HG03064 (cell line): ENCODE data around the gene STUB1.

Experiments
- ATAC-seq: cut with Tn5 transposase; IDR thresholded peaks from one replicate; pipeline ENCODE4 v1.9.1; 2021; ENCODE audit warnings: low read depth; ENCODE audit not compliant: unreplicated experiment

STUB1 gene

DNA sequence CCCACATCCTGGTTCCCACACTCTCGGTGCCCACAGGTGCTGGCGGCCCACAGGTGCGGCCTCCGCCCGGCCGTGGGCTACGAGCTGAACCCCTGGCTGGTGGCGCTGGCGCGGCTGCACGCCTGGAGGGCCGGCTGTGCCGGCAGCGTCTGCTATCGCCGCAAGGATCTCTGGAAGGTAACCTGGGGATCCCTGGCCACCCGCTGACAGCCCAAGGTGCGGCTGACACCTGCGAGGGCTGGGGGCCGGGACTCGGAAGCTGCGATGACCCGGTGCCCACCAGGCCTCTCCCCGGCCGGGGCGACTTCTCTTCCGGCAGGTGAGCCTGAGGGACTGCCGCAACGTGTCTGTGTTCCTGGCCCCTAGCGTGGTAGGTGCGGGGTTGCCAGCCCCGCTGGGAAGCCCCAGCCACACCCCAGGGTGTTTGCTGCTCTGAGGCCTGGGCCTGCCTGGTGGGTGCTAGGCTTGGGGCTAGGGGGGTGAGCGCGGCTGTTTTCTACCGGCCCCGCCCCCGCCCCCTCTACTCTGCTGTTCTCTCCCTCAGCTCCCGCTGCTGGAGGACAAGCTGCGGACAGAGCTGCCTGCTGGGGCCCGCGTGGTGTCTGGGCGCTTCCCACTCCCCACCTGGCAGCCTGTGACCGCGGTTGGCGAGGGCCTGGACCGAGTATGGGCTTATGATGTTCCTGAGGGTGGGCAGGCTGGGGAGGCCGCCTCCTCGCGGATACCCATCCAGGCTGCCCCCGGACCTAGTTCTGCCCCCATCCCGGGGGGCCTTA lies 41.7 kb downstream of the STUB1 start:
- peak; percentile 6 for ATAC-seq

DNA sequence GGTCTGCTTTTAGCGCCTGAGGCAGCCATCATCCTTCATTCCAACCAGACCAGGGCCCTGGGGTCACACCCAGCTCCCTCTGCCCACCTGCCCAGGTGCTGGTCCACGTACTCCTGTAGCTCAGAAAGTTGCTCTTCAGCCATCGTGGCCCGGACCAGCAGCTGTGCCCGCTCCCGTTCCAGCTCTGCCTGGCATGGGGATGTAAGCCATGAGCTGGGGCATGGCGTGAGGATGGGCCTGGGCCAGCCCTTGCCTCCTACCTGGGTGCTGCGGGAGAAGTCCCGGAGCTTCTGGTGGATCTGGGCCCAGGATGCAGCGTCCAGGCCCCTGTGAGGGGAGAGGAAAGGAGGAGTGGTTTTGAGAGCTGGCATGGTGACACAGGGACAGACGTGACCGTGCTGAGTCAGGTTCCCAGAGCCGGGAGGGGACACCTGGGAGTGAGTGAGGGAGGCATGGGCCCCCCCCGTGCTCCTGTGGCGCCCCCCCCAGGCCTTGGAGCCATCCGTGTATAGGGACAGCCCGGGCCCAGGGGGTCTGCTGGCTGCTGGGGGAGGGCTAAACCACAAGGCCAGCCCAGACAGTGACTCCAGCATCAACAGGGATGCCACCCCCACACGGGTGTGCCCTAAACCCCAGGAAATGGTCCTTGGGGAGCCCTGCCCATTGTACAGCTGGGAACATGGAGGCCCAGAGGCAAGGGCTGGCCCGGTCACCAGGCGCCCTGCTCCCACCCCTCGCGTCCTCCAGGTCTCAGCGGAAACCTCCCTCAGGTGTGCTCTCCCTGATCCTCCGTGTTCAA lies 42.8 kb downstream of the STUB1 start:
- ATAC-seq = no peak

DNA sequence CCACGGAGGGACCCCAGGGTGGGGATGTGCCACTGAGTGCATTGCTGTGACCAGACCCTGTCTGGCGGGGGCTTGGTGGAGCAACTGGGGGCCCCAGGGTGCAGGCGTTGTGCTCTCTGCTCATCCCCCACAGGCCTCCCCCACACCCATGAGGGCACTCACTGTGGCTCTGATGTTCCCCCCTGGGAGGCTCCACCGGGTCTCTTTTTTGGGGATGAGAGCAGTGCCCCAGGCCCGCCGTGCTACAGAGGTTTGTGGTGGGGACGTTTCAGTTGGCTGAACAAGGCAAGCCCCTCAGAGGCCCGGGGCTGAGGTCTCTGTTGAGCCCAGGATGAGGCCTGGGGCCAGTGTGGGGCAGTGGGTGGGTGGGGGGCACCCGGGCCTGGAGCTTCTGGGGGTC lies 43.5 kb downstream of the STUB1 start:
- no peak for ATAC-seq

DNA sequence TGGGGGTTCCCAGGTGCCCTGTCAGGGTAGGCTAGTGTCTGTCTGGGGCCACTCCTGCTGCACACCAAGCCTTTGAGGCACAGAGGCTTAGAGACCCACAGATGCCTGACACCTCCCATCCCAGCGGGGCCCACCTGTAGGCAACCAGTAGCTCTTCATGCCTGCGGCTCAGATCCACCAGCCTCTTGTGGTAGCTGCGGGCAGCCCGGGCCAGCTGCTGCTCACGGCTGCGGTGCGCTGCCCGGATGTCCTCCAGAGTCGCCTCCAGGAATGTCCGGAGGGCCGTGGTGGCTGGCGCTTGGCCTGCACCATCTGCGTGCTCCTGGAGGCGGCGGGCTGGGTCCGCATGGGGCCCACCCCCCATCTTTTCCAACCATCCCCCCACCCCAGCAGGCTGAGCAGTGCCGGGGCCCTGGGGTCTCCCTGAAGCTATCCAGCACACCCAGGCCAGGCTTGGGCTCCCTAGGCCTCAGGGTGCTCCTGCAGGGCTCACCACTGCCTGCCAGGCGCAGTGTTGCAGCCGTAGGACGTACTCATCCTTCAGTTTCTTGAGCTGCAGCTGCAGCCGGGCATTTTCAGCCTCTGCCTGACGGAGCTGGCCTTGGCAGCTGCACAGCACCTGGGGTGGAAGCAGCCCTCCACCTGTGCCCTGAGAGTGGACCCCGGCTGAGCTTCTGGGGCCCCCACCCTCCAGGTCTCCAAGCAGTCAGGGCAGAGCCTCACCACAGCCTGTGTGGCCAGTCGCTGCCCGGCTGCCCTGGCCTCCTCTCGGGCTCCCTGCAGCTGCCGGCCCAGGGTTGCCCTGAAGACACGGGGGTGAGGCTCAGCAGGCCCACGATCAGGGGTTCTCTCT lies 44.2 kb downstream of the STUB1 start:
- ATAC-seq = no peak

DNA sequence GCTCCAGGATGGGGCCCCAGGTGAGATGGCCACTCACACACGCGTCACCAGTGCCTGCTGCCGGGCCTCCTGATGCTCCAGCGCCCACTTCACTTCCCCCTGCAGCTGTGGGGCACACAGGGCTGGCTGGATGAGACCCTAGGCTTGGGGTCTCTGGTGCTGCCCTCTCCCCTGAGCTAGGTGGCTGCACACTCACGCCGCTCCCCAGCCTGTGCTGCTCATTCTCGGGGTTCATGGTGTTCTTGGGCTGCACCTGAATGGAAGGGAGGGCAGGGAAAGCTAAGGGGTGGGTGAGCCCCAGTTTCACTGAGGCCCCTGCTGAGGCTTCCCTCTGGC lies 44.8 kb downstream of the STUB1 start:
- no peak for ATAC-seq

DNA sequence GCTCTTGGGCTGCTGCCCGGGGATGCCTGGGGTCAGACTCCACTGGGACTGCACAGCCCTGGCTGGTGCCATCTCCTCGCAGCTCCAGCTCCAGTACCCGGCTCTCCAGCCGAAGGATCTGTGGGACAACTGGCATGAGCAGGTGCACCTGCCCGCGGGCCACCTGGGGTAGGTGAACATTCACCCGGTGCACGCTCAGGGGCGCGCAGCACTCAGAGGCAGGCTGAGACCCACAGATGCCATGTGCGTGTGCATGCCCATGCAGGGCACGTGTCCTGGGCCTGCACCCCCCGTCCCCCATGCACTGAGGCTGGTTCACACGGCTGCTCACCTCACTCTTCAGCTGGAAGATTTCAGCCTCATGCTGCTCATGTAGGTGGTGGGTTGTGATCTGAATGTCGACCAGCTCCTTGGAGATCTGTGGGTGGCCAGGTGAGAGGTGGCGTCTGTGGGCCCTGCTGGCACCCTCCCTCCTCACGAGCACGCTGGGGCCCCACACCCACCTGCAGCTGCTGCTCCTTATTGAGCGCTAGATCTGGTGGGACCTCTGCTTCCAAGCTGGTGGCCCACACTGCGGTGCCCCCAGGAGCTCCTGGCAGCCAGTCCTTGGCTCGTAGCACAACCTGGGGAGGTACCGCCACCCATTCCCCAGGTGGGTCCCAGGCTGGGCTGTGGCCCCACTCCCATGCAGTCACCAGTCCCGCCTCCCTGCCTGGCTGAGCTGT lies 45.4 kb downstream of the STUB1 start:
- ATAC-seq = no peak

DNA sequence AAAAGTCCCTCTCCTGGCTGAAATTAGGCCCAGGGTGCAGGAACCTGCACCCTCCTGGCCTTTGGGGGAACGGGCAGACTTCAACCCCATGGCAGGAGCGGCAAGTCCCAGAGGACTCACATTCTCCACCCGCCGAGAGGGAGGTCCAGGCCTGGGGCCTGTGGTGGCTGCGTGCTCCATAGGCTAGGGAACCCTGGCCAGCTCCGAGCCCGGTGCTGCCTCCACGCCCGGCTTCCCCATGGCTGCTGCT lies 45.9 kb downstream of the STUB1 start:
- ATAC-seq = no peak

DNA sequence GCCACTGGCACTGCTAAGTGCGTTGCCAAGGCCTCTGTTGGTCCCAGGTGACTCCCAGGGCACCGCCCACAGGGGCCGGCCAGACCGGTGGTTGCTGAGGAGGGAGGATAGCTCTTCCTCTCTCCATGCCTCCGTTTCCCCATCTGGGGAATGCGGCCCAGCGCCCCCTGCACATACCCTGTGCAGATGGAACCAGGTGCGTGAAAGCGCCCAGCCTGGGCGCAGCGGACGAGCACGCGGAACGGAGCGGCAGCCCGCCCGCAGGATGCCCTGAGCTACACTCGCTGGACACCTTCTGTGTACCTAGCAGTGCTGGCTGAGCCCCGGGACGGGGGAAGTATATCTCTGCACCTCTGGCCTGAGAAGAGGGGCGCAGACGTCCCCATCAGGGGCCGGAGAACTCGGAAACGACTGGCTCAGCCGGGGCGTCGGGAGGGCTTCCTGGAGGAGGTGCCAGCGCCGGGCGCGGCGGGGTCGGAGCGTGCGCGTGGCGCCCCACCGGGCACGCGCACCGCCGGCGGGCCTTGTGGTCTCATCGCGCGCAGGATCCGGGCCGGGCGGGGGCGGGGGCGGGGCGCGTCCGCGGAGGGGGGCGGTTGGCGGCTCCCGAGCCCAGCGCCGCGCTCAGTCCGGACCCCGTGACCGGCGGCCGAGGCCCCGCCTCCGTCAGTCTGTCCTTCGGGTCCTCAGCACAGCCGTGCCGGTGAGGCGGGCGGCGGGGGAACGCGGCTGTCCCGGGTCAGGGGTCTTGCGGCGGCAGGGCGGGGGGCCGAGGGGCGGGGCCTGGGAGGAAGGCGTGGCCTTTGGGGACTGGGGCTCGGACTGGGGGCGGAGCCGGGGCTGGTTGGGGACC lies 46.5 kb downstream of the STUB1 start, which contains the start of the genes CCDC78 and HAGHL:
Gene CCDC78 (minus strand): TSS at position 6 of the 853 bp plus-strand sequence. CDS start 76 bp downstream, outside the sequence.
Gene HAGHL (plus strand): TSS at position 669 of the 853 bp plus-strand sequence. CDS start 404 bp downstream, outside the sequence.
- no peak for ATAC-seq

DNA sequence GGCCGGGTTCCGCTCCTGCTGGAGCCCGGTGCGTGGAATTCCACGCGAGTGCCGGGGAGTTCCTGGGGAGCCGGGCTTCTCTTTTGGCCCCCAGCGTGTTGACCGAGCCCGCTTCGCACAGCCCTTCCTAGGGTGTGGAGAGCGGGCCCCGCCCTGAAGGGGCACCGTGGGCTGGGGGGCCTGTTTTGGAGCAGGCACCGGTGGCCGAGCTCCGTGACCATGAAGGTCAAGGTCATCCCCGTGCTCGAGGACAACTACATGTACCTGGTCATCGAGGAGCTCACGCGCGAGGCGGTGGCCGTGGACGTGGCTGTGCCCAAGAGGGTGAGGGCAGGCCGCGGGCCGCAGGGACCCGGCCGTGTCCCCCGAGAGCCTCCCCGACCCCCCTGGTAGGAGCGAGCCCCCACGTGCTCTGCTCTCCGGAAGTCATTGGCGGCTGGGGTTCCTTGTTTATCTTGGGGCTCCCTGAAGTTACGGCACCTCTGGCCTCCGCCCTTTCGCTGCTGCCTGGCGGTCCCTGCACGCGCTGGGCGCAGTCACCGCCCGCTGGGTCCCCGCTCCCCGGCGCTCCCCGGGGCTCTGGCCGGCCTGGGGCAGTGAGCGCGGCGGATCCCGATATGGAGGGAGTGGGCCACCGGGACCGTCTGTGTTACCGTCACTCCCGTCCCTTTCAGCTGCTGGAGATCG lies 47.2 kb downstream of the STUB1 start:
- ATAC-seq = no peak

DNA sequence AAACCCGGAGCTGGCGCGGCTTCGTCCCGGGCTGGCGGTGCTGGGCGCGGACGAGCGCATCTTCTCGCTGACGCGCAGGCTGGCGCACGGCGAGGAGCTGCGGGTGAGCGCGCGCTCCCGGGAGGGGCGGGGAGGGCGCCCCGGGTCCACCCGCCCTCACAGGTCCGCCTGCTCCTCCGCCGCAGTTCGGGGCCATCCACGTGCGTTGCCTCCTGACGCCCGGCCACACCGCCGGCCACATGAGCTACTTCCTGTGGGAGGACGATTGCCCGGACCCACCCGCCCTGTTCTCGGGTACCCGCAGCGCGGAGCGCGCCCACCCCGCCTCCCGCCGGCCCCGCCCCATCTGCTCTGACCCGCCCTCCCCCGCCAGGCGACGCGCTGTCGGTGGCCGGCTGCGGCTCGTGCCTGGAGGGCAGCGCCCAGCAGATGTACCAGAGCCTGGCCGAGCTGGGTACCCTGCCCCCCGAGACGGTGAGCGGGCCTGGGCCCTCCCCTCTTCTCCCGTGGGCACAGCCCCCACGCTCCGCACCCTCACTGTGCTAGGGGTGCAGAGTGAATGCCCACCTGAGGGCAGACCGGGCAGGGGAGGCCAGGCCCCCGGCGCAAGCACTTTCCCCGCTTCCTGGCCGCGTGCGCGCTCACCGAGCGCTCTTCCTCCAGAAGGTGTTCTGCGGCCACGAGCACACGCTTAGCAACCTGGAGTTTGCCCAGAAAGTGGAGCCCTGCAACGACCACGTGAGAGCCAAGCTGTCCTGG lies 48.1 kb downstream of the STUB1 start:
- no peak for ATAC-seq

DNA sequence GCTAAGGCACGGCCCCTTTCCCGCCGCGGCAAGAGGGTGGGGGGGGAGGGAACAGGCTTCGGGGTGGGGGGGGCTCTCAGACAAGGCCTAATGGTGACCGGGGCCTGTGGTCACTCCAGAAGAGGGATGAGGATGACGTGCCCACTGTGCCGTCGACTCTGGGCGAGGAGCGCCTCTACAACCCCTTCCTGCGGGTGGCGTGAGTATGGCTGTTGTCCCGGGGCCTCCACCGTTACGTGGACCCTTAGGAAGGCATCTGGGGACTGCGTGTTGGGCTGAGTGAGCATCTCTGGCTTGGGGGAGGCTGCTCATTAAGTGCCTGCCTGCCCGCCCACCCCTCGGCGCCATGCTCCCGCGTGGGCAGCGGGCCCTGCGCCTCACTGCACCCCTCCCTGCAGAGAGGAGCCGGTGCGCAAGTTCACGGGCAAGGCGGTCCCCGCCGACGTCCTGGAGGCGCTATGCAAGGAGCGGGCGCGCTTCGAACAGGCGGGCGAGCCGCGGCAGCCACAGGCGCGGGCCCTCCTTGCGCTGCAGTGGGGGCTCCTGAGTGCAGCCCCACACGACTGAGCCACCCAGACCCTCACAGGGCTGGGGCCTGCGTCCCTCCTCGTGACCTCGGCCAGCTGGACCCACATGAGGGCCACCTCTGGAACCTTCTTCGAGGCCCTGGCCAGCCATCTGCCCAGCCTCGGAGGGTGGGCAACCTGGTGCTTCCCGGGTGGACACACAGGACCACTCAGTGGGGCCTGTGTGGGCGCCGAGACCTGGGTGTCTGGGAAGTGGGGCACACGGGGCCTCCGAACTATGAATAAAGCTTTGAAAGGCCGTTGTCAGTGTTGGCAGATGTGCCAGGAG lies 48.9 kb downstream of the STUB1 start:
- no peak for ATAC-seq

DNA sequence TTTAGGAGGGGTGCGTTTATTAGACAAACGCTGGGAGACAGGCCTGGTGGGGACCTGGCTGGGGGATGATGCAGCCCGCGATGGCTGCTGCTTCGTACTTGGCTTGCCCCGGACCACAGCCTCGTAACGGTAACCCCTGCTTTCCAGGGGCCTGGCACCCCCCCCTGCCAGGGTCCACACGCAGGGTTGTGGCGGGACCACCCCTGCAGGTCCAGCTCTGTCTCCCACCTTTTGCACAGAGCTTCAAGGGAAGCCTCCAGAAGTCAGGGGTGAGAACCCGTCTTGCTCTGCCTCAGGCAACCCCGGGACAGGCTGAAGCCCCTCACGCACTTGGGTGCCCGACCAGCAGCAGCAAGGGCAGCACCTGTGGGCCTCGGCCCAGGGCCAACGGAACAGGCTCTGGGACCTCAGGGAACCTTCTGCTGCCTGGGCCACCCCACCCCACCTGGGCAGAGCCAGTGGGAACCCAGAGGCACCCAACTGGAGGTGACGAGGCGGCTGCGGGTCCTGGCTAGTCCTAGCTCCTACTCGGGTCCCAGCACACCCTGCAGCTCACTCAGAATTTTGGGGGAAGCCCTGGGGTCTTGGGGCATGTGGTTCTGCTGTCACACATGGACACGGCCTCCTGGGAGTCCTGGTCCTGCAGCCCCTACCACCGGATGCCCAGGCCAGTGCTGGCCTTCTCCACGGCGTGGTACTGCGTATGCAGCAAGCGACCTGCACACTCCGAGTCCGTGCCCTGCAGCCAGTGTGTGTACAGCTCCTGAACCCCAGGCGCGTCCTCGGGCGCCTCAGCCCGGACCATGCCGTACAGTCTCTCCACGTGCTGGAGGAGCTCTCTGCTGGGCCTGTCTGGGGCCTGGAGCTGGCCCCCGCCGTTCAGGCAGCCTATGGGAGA lies 49.8 kb downstream of the STUB1 start:
- ATAC-seq = no peak

DNA sequence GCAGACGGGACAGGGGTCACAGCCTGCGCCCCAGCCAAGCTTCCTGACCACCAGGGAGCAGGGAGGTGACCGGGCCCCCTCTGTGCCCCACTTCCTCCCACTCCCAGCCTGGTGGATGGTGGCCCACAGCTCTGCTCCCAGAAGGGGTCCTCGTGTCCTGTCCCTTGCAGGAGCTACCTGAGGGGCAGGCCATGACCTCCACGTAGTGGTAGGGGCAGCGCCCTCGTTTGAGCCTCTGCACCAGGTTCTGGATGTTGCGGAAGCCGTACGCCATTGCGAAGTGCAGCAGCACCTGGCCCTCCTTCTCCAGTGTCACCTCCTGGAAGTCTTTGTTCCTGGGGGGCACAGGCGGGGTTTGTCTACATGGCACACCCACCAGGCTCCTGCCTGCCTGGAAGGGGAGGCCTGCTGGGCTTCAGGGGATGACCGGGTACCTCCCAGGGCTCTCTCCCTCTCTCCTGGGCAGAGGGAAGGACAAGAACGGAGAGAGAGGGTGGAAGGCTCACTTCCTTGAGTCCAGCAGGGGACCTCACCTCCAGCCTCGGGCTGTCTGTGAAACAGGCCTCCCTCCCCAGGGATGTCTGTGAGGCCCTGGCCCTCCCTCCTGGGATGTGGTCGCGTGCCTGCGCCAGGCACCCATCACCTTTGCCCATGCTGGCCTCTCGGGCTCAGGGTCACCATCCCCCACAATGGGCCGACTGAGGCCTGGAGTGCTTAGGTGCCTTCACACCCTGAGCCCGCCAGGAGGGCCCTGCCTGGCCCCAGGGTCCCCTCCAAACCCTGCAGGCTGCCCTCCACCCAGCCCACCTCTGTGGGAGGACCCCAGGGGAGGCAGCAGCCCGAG lies 50.7 kb downstream of the STUB1 start:
- no peak for ATAC-seq

DNA sequence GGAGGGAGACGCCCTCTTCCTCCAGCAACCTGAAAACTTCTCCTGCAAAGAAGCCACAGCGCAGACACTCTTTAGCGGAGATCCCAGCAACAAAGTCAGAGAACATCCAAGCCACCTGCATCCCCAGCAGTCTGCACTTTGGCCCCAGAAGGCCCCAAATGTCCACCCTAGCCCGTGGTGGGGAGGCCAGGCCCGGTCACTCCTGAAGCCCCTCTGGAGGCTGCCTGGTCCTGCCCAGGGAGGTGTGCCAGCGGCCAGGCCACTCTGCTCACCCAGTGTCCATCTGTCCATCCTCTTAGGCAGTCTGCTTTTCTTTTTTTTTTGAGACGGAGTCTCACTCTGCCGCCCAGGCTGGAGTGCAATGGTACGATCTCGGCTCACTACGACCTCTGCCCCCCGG lies 52.1 kb downstream of the STUB1 start:
- no peak for ATAC-seq
